Ascending aorta (tissue), 2 donors: ENCODE data around the gene EDEM1. TPM values are rescaled to one million over a fixed set of nuclear protein-coding genes. Genes with fewer than 3 reads are reported as not detected.
"Not testable (repeated sequence)": the region's sequence is repeated elsewhere in the genome, so short reads cannot be mapped to it uniquely, and the experiment has no call there.

Experiments used
- DNase-seq, 2 donors: peaks; one replicate each; pipeline ENCODE4 v3.0.0-alpha.2; 2019; ENCODE audit warnings: low spot score in 2 of 2
- H3K27ac ChIP-seq, 2 donors: fragments of 200-600 bp; sonication (generic); one replicate each; pipeline ENCODE4 v1.5.1; 2016 to 2017; ENCODE audit warnings: mild to moderate bottlenecking in 1 of 2
- H3K27me3 ChIP-seq: fragments of 200-600 bp; sonication (generic); one replicate; pipeline ENCODE4 v1.5.1; 2017
- H3K36me3 ChIP-seq, 2 donors: fragments of 200-600 bp; sonication (generic); one replicate each; pipeline ENCODE4 v1.5.1; 2016
- H3K4me1 ChIP-seq, 2 donors: fragments of 200-600 bp; sonication (generic); one replicate each; pipeline ENCODE4 v1.5.1; 2016 to 2017; ENCODE audit warnings: mild to moderate bottlenecking in 1 of 2
- H3K4me3 ChIP-seq, 2 donors: fragments of 200-600 bp; sonication (generic); one replicate each; pipeline ENCODE4 v1.5.1; 2016 to 2017; ENCODE audit warnings: mild to moderate bottlenecking in 1 of 2
- H3K9me3 ChIP-seq, 2 donors: fragments of 200-600 bp; sonication (generic); one replicate each; pipeline ENCODE4 v1.5.1; 2016
- CTCF ChIP-seq, 3 experiments: fragments of 200-600 bp in 2 of 3; fragments of 450-650 bp in 1 of 3; sonication (generic) in 2 of 3; IDR thresholded peaks; one replicate each; pipeline ENCODE4 v1.5.1; 2016 to 2019; ENCODE audit warnings: antibody characterized with exemption in 3 of 3, mild to moderate bottlenecking in 1 of 3, moderate library complexity in 1 of 3
- intact Hi-C: fragments of 100-400 bp; cut with DNase I; formaldehyde crosslinking; loops from one replicate; pipeline ENCODE4 v1.15.1; 2023
- total RNA-seq: library from RNA; depleted of rRNA; stranded (reverse); fragments of >200 nt; gene quantifications from one replicate; pipeline ENCODE4 v1.1.0, GENCODE V29; 2016

EDEM1 gene
- total RNA-seq, 1 donor from 2014 or later, result 27.2 TPM

DNA sequence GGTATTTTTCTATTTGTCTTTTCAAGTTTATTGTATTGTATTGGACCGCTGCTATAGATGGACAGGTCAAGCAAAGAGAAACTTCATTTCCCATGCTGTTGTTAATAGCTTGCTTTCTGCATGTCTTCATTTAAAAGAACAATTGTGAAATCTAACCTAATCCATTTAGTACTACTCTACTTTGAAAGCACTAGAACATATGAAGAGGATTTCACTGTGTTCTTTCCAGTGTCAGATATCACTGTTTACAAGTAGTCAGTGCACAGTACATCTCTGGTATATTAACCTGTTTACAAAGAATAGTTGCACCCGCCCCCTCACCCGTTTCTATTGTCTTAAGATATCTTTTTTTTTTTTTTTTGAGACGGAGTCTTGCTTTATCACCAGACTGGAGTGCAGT, 21.8 kb upstream of the EDEM1 start:
- DNase-seq, result no peak
- intact Hi-C loops, result no loop called here
- Histone ChIP-seq H3K27ac (no peak overlapping the region), H3K4me3 (no peak overlapping the region), H3K9me3 (no peaks in the 10 kb centered on the region), H3K36me3 (peaks cover 0 to 2% of the 10 kb centered on the region in 2 donors), H3K27me3 (no peaks in the 10 kb centered on the region), H3K4me1 (peaks cover 4 to 8% of the 10 kb centered on the region in 2 donors)
- no peak for TF ChIP-seq CTCF (IDR thresholded peaks at IDR 0.05)

DNA sequence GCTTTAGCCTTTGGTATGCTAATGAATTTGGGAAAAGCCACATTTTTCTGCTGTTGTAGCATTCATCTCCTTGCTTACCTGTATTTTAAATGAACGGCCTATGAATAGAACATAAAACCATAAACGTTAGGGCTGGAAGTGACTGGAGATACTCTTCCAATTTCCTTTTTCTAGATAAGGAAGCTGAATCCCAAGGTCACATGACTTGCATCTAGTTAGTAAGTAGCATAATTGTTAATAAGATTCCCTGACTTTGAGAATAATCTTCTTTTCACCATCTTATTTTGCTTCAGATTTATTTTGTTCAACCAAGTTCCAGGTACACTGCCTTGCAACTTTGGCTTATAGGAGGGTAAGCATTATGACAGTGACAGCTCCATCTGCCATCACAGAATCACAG, 20.7 kb upstream of the EDEM1 start:
- DNase-seq, result no peak
- Histone ChIP-seq H3K4me1 (peaks cover 0 to 3% of the 10 kb centered on the region in 2 donors), H3K9me3 (no peaks in the 10 kb centered on the region), H3K27ac (no peak overlapping the region), H3K27me3 (no peaks in the 10 kb centered on the region), H3K36me3 (peaks cover 1 to 12% of the 10 kb centered on the region in 2 donors), H3K4me3 (no peak overlapping the region)
- intact Hi-C loops, result no loop called here
- no peak for TF ChIP-seq CTCF (IDR thresholded peaks at IDR 0.05)

DNA sequence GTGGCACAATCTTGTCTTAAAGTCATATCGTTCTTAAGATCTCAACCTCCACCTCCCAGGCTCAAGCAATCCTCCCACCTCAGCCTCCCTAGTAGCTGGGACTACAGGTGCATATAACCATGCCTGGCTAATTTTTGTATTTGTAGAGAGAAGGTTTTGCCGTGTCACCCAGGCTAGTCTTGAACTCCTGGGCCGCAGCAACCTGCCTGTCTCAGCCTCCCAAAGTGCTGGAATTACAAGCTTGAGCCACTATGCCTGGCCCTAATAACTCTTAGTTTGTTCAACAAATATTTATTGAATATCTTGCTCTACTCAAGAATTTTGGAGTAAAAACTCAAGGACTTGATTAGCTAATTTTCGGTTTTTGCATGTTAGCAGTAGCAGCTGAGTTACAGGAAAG, 19.4 kb upstream of the EDEM1 start:
- peaks cover 9 to 21% of the 10 kb centered on the region in 2 donors for H3K36me3 ChIP-seq
- H3K27me3 ChIP-seq, result no peaks in the 10 kb centered on the region
- H3K27ac ChIP-seq, result no peak overlapping the region
- no peaks in the 10 kb centered on the region for H3K9me3 ChIP-seq
- DNase-seq, result no peak
- no peak overlapping the region for H3K4me3 ChIP-seq
- H3K4me1 ChIP-seq, result no peaks in the 10 kb centered on the region
- intact Hi-C loops, result no loop called here
- TF ChIP-seq CTCF (IDR thresholded peaks at IDR 0.05), result no peak

- no peak for DNase-seq
- H3K9me3 ChIP-seq, result no peaks in the 10 kb centered on the region
- intact Hi-C loops, result no loop called here
- H3K27ac ChIP-seq, result no peak overlapping the region
- H3K4me1 ChIP-seq, result no peaks in the 10 kb centered on the region
- H3K27me3 ChIP-seq, result no peaks in the 10 kb centered on the region
- peaks cover 20 to 35% of the 10 kb centered on the region in 2 donors for H3K36me3 ChIP-seq
- no peak for TF ChIP-seq CTCF (IDR thresholded peaks at IDR 0.05)
- no peak overlapping the region for H3K4me3 ChIP-seq
Observed at GRCh38 chr3:5169807-5170206, 17.7 kb upstream of the EDEM1 start.

DNA sequence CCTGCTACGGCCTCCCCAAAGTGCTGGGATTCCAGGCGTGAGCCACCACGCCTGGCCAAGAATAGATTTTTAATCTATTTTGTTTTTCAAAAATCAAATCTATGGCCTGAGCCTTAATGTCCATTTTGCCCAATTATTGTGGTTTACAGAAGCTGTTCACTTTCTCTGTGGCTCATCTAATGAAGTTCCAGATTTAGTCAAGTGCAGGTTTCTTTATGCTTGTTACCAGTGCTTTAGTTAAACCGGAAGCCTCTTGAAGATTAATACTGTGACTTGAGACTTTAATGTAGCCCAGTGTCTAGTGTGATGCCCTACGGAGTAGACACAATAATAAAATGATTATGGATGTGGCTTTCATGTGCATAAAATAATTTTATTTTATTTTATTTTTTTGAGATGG, 16.5 kb upstream of the EDEM1 start:
- no peaks in the 10 kb centered on the region for H3K4me1 ChIP-seq
- no peaks in the 10 kb centered on the region for H3K9me3 ChIP-seq
- intact Hi-C loops, result no loop called here
- H3K27me3 ChIP-seq, result no peaks in the 10 kb centered on the region
- DNase-seq, result no peak
- no peak for TF ChIP-seq CTCF (IDR thresholded peaks at IDR 0.05)
- H3K27ac ChIP-seq, result no peak overlapping the region
- no peak overlapping the region for H3K4me3 ChIP-seq
- peaks cover 24 to 39% of the 10 kb centered on the region in 2 donors for H3K36me3 ChIP-seq

DNA sequence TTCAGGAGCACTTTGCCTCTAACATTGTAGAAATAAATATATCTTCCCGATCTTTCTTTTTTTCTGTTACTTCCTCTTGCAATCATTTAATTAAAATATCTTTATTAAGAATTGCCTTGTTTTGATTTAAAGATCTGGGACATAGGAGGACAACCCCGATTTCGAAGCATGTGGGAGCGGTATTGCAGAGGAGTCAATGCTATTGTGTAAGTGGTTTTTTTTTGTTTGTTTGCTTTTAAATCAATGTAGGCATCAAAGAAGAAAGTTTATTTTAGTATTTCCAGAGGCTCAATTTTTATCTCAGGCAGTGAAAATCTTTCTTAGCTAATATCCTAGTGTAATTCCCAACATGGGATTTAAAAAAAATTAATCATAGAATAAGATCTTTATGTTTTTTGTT, 15.5 kb upstream of the EDEM1 start:
- intact Hi-C loops, result no loop called here
- DNase-seq, result no peak
- no peaks in the 10 kb centered on the region for H3K27me3 ChIP-seq
- no peak for TF ChIP-seq CTCF (IDR thresholded peaks at IDR 0.05)
- no peak overlapping the region for H3K27ac ChIP-seq
- no peak overlapping the region for H3K4me3 ChIP-seq
- no peaks in the 10 kb centered on the region for H3K9me3 ChIP-seq
- H3K4me1 ChIP-seq, result no peaks in the 10 kb centered on the region
- peaks cover 24 to 39% of the 10 kb centered on the region in 2 donors for H3K36me3 ChIP-seq

DNA sequence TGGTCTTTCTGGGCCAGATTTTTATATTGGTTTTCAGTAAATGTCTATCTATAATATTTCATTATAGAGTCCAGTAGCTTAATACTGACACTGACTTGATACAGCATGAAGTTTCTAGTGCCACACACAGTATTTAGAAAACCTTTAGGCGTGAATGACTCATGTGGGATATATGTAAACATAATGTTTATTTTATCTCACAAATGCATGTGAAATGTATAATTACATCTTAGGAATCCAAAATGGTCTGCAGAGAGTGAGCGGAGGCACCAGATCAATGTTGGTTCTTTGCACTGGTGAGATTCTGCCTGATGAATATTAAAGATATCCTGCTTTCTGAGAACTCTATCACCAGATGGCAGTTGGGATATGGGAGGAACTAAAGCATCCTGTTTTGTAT, 8.5 kb upstream of the EDEM1 start:
- DNase-seq, intact Hi-C loops, H3K4me1 ChIP-seq, H3K27ac ChIP-seq, H3K9me3 ChIP-seq, H3K27me3 ChIP-seq, H3K4me3 ChIP-seq: not testable (repeated sequence)
- H3K36me3 ChIP-seq, result peaks cover 22 to 52% of the 10 kb centered on the region in 2 donors
